GM21825 (cell line): ENCODE data around the gene CPXM2.

Experiments
- ATAC-seq: cut with Tn5 transposase; IDR thresholded peaks from one replicate; pipeline ENCODE4 v1.9.1; 2021; ENCODE audit warnings: mild to moderate bottlenecking, moderate library complexity; ENCODE audit not compliant: unreplicated experiment

Gene CPXM2

DNA sequence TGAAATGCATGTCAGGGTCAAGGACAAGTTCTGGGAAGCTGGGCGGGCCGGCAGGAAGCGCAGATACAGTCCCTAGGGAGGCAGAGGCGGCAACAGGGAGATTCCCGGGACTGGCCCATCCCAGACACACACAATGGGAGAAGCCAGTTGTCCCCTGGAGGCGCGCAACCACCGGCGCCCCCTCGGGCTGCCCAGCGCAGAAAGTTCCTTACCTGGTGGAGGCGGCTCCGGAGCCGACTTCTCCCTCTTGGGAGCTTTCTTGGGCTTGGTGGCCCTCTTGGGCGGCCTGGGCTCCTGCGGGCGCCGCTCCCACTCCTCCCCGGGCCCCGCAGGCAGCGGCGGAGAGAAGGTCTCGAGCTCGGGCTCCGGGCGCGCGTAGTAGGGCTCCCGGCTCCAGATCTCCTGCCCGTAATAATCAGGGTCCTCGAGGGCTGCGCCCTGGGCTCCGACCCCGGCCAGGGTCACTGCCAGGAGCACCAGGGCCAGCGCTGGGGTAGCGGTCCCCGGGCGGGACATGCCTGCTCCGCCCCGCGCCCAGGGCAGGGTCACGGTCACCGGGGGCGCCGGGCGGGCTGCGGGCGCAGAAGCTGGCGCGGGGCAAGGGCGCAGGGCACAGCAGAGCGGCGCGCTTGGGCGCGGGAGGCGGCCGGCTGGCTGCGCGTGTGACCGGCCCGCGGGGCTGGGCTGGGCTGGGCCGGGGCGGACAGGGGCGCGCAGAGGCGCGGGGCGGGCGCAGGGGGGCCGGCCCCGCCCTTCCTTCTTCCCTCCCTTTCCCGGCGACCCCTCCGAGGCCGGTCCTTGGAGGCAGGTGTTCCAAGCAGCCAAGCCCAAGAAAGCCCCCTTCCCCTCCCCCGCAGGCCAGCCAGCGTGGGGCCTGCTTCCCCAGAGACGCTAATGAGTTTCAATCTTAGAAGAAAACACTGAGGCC lies at the start of gene CPXM2:
Gene CPXM2, minus strand, starts transcription at position 664 of the 928 bp plus-strand sequence. Its CDS starts 148 bp downstream, at position 516.
- no peak for ATAC-seq

DNA sequence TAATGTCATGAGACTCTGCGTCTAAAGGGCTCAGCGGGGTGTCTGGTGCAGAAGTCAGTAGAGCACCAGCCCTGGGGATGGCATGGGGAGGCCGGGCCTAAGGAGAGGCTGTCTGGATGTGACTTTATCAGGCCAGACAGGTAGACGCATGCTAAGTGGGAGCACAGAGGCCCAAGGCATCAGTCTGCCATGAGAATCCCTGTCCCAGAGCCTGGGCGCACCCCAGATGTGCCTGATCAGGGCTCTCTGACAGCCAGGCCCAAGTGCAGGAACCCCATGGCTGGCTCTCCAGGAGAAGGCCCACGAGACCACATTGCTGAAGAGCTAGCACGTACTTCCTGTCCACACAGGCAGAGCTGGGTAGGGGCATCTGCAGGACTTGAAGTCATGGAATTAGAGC lies 48.0 kb upstream of the CPXM2 start:
- ATAC-seq = no peak

- ATAC-seq = no peak
Observed at GRCh38 chr10:123938890-123939289, 47.3 kb upstream of the CPXM2 start.

- ATAC-seq = no peak
Observed at GRCh38 chr10:123936426-123936825, 44.8 kb upstream of the CPXM2 start.

- no peak for ATAC-seq
Observed at GRCh38 chr10:123935680-123936079, 44.1 kb upstream of the CPXM2 start.

DNA sequence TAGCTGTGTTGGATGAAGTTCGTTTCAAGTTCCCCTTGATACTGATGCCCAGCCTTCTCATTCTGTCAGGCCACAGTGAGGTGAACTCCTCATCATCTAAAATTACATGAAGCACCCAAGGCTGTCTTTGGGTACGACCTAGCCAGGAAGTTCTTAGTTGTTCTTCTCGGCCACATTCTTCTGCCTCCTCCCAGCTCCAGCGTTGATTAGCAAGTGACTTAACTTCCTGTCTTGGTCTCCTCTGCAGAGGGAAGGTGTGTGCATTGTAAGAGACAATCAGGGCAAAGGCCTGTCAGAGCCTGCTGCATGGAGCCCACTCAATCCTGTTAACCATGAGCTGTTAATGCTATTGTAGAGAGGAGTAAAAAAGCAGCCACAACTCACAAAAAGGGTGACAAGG lies 43.2 kb upstream of the CPXM2 start:
- ATAC-seq = no peak

DNA sequence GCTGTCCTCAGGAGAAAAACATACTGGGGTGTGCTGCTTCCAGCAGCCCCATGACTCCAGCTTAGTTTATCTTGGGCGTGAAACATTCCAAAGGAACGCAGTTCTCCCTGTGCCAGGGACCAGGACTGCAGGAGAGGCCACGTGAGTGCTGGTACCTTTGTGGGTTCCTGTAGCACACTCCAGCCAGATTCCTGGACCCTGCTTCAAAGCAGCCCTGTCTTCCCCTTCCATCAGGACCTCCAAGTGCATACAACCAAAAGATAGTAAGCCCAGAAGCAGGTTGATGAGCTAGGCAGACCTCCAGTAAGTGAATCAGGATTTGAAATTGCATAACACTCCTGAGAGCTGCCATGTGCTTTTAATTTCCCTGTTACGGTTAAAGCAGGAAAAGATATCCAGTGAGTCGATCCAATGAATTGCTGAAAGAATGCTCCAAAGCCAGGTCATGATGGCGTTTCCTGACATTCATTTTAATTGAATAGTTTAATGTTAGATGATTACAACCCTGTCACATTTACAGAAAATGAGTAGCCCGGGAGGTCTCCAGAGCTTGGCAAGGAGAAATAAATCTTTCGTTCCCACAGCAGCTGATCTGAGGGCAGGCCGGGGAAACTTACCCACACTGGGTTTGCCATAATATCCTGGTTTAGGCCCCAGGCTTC lies 38.9 kb upstream of the CPXM2 start:
- ATAC-seq = no peak

DNA sequence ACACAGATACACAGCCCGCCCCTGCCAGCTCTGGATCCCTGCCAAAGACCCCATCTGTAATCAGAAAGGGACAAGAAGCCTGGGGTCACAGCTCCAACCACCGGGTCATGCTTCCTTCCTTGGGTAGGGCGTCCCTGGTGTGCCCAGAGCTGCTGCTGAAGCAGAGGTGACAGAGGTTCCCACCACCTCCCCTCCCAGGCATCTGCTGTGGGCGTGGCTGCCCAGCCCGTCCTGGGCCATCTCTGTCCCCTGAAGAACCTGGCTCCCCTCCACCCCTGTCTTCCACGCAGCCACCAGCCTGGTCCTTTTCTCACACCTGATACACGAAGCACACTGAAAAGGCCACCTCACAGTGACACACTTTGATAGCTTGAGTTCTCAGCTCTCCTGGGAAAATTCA lies 38.2 kb upstream of the CPXM2 start:
- no peak for ATAC-seq

DNA sequence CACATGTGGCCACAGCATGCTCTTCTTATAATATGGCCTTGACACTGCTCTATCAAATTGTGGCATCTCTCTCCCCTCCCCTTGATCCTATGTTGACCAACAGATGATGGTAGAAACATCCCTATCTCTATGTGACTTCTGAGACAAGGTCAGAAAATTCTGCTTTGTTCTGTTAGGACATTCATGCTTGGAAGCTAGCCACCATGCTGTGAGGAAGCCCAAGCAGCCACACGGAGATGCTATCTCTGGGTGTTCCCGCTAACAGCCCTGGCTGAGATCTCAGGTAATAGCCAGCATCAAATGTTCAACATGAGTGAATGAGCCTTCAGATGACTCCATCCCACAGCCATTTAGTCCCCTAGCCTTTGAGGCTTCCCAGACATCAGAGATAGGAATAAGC lies 36.8 kb upstream of the CPXM2 start:
- no peak for ATAC-seq

- peak; percentile 54 for ATAC-seq
Observed at GRCh38 chr10:123926401-123927264, 35.0 kb upstream of the CPXM2 start.

- ATAC-seq = no peak
Observed at GRCh38 chr10:123922126-123922525, 30.5 kb upstream of the CPXM2 start.

- ATAC-seq = no peak
Observed at GRCh38 chr10:123916775-123917174, 25.2 kb upstream of the CPXM2 start.

DNA sequence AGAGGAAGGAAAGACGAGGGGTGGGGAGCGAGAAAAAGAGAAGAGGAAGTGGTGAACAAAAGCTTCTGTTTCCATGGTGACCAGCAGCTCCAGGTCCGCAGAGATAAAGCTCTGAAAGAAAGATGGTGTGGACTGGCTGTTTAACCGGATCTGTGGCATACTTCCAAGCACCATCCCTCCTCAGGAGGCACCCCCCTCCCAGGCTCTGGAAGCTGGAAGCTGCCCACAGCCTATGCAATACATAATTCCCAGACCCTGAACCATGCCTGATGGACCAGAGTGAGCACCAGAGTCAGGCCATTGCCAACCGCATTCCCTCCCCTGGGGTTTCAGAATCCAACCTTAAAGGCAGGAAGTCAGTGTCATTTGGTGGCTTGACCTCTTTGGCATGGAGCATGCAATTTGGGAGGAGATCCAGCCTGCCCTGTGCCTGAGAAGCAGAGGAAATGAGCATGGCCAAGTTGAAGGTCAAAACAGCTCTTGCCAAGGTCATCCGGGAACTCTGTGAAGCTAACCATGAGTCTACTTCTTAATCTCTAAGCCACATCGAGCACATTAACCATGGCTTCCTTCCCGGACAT lies 22.2 kb upstream of the CPXM2 start:
- ATAC-seq = no peak

GRCh38 chr10:123912871-123913270 lies 21.3 kb upstream of the CPXM2 start:
- no peak for ATAC-seq

- ATAC-seq = no peak
Observed at GRCh38 chr10:123912466-123912865, 20.9 kb upstream of the CPXM2 start.

DNA sequence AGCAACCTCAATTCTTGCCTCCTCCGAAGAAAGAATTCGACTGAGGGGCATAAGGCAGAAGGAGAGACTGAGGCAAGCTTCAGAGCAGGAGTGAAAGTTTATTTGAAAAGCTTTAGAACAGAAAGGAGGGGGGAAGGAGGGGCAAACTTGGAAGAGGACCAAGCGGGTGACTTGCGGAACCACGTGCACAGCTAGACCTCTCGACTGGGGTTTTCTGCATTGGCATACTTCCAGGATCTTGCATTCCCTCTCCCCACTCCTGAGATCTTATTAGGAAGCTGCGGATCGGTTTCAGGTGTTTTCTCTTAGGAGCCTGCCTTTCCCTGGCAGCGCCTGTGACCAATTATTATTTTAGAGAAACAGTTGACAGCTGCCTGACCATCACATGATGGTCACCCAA lies 20.3 kb upstream of the CPXM2 start:
- no peak for ATAC-seq

- ATAC-seq = no peak
Observed at GRCh38 chr10:123909866-123910265, 18.3 kb upstream of the CPXM2 start.

DNA sequence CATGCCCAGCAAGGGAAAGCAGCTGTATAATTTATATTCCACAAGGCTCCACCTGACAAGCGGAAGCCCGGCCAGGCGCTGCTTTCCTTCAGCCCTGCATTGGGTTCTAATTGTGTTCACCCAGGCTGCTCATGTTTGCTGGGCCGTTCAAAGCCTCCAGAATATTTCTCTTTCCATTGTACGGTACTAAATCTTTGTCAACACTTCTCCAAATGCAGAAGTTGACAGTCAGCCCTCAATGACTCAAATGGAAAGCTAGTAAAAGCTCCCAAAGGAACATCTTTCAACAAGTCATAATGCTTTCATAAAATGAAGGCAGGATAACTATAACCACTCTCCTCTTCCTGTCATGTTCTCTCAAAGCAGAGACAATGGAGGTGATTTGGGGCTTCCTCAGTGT lies 17.8 kb upstream of the CPXM2 start:
- ATAC-seq = no peak

GRCh38 chr10:123908379-123908778 lies 16.8 kb upstream of the CPXM2 start:
- no peak for ATAC-seq

DNA sequence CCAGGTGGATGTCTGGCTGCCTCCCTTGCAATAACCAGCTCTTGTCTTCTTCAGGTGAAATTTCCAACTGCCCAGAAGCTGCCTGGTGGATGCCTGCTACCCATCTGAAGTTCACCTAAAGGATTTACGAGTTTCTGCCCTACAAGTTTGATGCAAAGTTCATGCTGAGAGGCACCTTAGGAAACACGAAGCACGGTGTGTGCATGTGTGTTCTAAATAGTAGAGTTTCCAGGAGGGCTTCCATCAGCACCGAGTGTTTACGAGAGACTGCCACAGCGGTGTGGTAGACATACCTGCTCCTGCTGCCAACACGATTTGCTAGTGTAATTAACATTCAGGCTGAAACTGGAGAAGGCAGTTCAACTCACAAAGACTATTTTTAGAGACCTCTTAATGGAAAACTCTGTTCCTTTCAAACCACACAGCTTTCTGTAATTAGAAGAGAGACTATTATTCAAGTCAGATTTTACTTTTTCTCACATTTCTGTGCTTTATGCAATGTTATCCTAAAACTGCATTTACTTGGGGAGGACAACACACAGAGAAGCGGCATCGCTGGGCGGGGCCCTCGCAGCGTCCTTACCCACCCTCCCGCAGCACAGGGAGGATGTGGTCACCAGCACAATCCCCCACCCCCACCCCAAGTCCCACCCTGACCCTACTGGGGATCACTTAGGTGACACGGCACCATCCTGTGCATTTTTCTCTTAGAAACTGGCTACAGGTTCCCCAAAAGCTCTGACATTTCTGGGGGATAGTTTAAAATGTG lies 15.5 kb upstream of the CPXM2 start:
- ATAC-seq = no peak
